Immature natural killer cell (primary cell): Measurements from ENCODE around the gene LRCH1. TPM values are rescaled to one million over a fixed set of nuclear protein-coding genes. Genes with fewer than 3 reads are reported as not detected.

ENCODE experiments used
- DNase-seq, 3 donors: peaks; one replicate each; pipeline ENCODE4 v3.0.0; 2022; ENCODE audit warnings: mixed read lengths in 1 of 3
- H3K27ac Mint-ChIP-seq, 6 donors: one replicate each; pipeline ENCODE4 v1.8.0; 2020; ENCODE audit warnings: mixed read lengths in 6 of 6, mild to moderate bottlenecking in 5 of 6, inconsistent platforms in 4 of 6, moderate library complexity in 3 of 6
- H3K27me3 Mint-ChIP-seq, 3 donors: one replicate each; pipeline ENCODE4 v1.8.0; 2020 to 2021; ENCODE audit warnings: low read depth in 3 of 3, mild to moderate bottlenecking in 3 of 3, mixed read lengths in 3 of 3, moderate library complexity in 3 of 3, inconsistent platforms in 1 of 3
- H3K36me3 Mint-ChIP-seq, 3 donors: one replicate each; pipeline ENCODE4 v1.8.0; 2020; ENCODE audit warnings: mixed read lengths in 3 of 3, inconsistent platforms in 2 of 3, mild to moderate bottlenecking in 2 of 3
- H3K4me1 Mint-ChIP-seq, 2 donors: one replicate each; pipeline ENCODE4 v1.8.0; 2020; ENCODE audit warnings: inconsistent platforms in 2 of 2, mild to moderate bottlenecking in 2 of 2, mixed read lengths in 2 of 2, moderate library complexity in 1 of 2
- H3K4me3 Mint-ChIP-seq, 5 donors: one replicate each; pipeline ENCODE4 v1.8.0; 2020; ENCODE audit warnings: mild to moderate bottlenecking in 5 of 5, mixed read lengths in 5 of 5, inconsistent platforms in 3 of 5, moderate library complexity in 3 of 5
- H3K9me3 Mint-ChIP-seq, 6 donors: one replicate each; pipeline ENCODE4 v1.8.0; 2020; ENCODE audit warnings: mild to moderate bottlenecking in 6 of 6, mixed read lengths in 6 of 6, inconsistent platforms in 4 of 6, moderate library complexity in 3 of 6
- polyA plus RNA-seq, 3 donors: library from polyadenylated mRNA; unstranded; fragments of 300-500 nt; fragmentation: Illumina TruSeq; gene quantifications; one replicate each; pipeline ENCODE4 v1.2.3, GENCODE V29; 2021

Gene LRCH1
- polyA plus RNA-seq, 3 donors from 2014 or later: 3.0 to 6.6 (median 5.5) TPM

GRCh38 chr13:46624353-46624752 is 71.4 kb downstream of the LRCH1 start:
- no peak for DNase-seq
- Mint-ChIP-seq H3K9me3 (no peaks in the 10 kb centered on the region), H3K27ac (peak overlapping the region in 1 of 6 donors; percentile 43), H3K4me3 (no peak overlapping the region), H3K27me3 (no peaks in the 10 kb centered on the region), H3K36me3 (no peaks in the 10 kb centered on the region), H3K4me1 (peaks cover 46 to 74% of the 10 kb centered on the region in 2 donors)

GRCh38 chr13:46624821-46625220 is 71.9 kb downstream of the LRCH1 start:
- DNase-seq: no peak
- no peaks in the 10 kb centered on the region for H3K36me3 Mint-ChIP-seq
- no peak overlapping the region for H3K27ac Mint-ChIP-seq
- peaks cover 48 to 75% of the 10 kb centered on the region in 2 donors for H3K4me1 Mint-ChIP-seq
- H3K4me3 Mint-ChIP-seq: no peak overlapping the region
- no peaks in the 10 kb centered on the region for H3K9me3 Mint-ChIP-seq
- H3K27me3 Mint-ChIP-seq: no peaks in the 10 kb centered on the region

DNA sequence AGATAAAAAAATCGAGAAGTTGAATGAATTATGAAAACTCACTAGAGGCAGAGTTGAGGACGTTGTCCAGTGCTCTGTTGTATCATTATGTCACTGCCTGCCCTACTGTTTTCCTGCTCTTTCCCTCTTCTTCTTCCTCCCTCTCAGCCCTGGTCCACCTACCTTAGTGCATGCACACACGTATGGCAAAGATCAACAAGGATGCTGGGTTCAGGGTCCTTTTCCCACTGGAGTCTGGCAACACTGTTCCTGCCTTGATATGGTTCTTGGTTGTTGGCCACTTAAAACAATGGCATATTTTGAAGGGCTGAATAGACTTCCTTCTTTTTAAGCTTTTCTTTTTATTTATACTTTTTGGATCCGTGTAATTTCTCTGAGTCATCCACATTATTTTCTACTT is 74.5 kb downstream of the LRCH1 start:
- H3K27me3 Mint-ChIP-seq: no peaks in the 10 kb centered on the region
- no peak for DNase-seq
- no peaks in the 10 kb centered on the region for H3K36me3 Mint-ChIP-seq
- peak overlapping the region in 1 of 6 donors; percentile 13 for H3K27ac Mint-ChIP-seq
- H3K4me3 Mint-ChIP-seq: no peak overlapping the region
- H3K9me3 Mint-ChIP-seq: no peaks in the 10 kb centered on the region
- H3K4me1 Mint-ChIP-seq: peaks cover 59 to 86% of the 10 kb centered on the region in 2 donors

GRCh38 chr13:46628622-46629365 is 75.8 kb downstream of the LRCH1 start:
- no peak overlapping the region for H3K4me3 Mint-ChIP-seq
- no peak for DNase-seq
- peak overlapping the region in 2 of 6 donors; percentile 58 to 68 for H3K27ac Mint-ChIP-seq
- peaks cover 60 to 86% of the 10 kb centered on the region in 2 donors for H3K4me1 Mint-ChIP-seq
- H3K36me3 Mint-ChIP-seq: no peaks in the 10 kb centered on the region
- no peaks in the 10 kb centered on the region for H3K9me3 Mint-ChIP-seq
- H3K27me3 Mint-ChIP-seq: no peaks in the 10 kb centered on the region

DNA sequence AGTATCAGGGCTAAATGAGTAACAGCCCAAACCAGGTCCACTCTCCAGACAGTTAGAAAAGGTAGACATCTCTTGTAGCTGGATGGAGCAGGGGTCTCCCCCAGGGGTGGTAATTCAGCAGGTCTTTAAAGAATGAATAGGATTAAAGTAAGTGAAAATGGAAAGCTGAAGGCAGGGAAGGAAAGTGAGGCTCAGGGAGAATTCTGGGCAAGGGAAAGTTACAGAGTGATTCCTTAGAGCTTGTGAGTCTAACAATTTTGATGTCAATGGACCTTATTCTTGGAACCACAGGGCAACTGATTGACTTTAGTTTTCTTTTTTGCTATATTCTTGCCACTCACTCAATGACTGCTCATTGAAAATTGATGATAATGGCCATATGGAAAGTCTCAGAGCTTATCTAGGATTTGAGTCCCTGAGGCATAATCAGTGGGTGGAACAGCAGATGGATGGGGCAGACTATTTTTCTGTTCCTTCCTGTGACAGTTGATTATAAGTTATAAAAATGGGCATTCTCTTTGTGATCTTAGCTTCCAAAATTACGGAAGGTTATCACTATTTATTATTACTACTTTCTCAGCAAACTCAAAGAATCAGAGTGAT is 76.9 kb downstream of the LRCH1 start:
- DNase-seq: no peak
- Mint-ChIP-seq H3K36me3 (peaks cover 0 to 5% (median 3%) of the 10 kb centered on the region in 3 donors), H3K27ac (peak overlapping the region in 5 of 6 donors; percentile 20 to 76 (median 64)), H3K9me3 (no peaks in the 10 kb centered on the region), H3K4me1 (peaks cover 61 to 88% of the 10 kb centered on the region in 2 donors), H3K27me3 (peaks cover 0 to 2% (median 0%) of the 10 kb centered on the region in 3 donors), H3K4me3 (peak overlapping the region in 1 of 5 donors; percentile 26)

GRCh38 chr13:46630431-46631178 is 77.6 kb downstream of the LRCH1 start:
- Mint-ChIP-seq H3K4me3 (peak overlapping the region in 4 of 5 donors; percentile 8 to 58 (median 13)), H3K9me3 (no peaks in the 10 kb centered on the region)

DNA sequence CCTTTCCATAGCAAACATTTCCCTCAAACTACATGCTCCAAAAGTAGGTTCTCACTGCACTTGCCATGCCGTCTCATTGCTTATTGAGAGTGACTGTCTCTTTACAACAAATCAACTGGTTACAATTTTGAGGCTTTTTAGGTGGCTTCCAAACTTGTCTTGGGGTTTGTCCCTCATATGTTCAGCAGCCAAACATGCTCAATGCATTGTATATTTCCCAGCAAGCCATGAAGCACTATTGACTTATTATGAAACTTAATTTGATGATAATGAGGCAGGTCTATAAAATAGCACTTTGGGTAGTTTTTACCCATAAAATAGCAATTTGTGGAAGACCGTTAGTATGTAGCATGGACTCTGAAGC is 78.2 kb downstream of the LRCH1 start:
- no peak for DNase-seq
- peaks cover 51 to 85% of the 10 kb centered on the region in 2 donors for H3K4me1 Mint-ChIP-seq
- H3K27ac Mint-ChIP-seq: peak overlapping the region; percentile 4 to 76 (median 66)
- no peaks in the 10 kb centered on the region for H3K9me3 Mint-ChIP-seq
- peak overlapping the region in 4 of 5 donors; percentile 8 to 58 (median 13) for H3K4me3 Mint-ChIP-seq
- peaks cover 0 to 2% (median 0%) of the 10 kb centered on the region in 3 donors for H3K27me3 Mint-ChIP-seq
- H3K36me3 Mint-ChIP-seq: peaks cover 0 to 5% (median 3%) of the 10 kb centered on the region in 3 donors

More at GRCh38 chr13:46630431-46631178, 77.6 kb downstream of the LRCH1 start:
- Mint-ChIP-seq H3K27me3 (peaks cover 0 to 2% (median 0%) of the 10 kb centered on the region in 3 donors), H3K4me1 (peaks cover 55 to 85% of the 10 kb centered on the region in 2 donors), H3K27ac (peak overlapping the region; percentile 4 to 76 (median 66)), H3K36me3 (peaks cover 0 to 5% (median 3%) of the 10 kb centered on the region in 3 donors)
- DNase-seq: no peak

- DNase-seq: no peak
- Mint-ChIP-seq H3K4me3 (no peak overlapping the region), H3K4me1 (peaks cover 52 to 85% of the 10 kb centered on the region in 2 donors), H3K27me3 (peaks cover 0 to 2% (median 2%) of the 10 kb centered on the region in 3 donors), H3K9me3 (peaks cover 0 to 1% (median 0%) of the 10 kb centered on the region in 6 donors), H3K27ac (no peak overlapping the region), H3K36me3 (peaks cover 0 to 14% (median 3%) of the 10 kb centered on the region in 3 donors)
Measured at GRCh38 chr13:46632176-46632575, 79.2 kb downstream of the LRCH1 start.

DNA sequence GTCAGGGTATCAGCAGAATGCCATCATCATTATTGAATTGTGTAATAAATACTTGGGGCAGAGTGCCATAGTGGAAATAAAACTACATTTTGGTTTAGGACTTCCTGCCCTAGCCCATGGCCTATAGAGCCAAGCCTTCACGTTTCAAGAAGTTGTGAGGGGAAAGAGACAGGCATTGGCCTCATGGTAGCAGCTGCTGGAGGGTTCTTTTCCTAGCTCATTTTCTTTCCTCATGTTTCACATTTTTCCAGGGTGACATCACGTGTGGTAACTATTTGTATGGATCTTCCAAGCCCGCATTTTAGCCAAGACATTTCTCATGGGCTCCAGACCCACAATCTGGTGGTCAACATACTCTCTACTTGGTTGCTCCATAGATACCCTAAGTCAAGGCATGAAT is 80.4 kb downstream of the LRCH1 start:
- H3K27ac Mint-ChIP-seq: peak overlapping the region in 1 of 6 donors; percentile 54
- no peak overlapping the region for H3K4me3 Mint-ChIP-seq
- H3K36me3 Mint-ChIP-seq: peaks cover 0 to 15% (median 3%) of the 10 kb centered on the region in 3 donors
- no peak for DNase-seq
- H3K9me3 Mint-ChIP-seq: peaks cover 0 to 1% (median 0%) of the 10 kb centered on the region in 6 donors
- H3K4me1 Mint-ChIP-seq: peaks cover 52 to 82% of the 10 kb centered on the region in 2 donors
- H3K27me3 Mint-ChIP-seq: peaks cover 0 to 2% (median 2%) of the 10 kb centered on the region in 3 donors

DNA sequence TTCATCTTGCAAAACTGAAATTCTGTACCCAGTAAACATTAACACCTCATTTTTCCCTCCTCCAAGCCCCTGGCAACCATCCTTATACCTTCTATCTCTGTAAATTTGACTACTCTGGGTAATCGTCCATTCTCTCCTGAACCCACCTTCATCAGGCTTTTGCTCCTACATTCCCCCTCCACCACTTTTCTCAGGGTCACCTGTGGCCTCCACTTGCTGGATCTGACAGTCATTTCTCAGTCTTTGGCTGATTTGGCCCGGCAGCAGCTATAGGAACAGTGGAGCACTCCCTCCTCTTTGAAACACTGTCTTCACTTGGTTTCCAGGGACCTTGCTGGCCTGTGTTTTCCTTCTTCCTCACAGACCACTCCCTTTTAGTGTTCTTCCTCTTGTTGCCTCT is 83.5 kb downstream of the LRCH1 start:
- Mint-ChIP-seq H3K27ac (no peak overlapping the region), H3K27me3 (peaks cover 0 to 3% (median 2%) of the 10 kb centered on the region in 3 donors), H3K36me3 (peaks cover 0 to 15% (median 3%) of the 10 kb centered on the region in 3 donors), H3K4me3 (no peak overlapping the region), H3K9me3 (peaks cover 0 to 1% (median 0%) of the 10 kb centered on the region in 6 donors), H3K4me1 (peaks cover 50 to 88% of the 10 kb centered on the region in 2 donors)
- DNase-seq: no peak

- Mint-ChIP-seq H3K9me3 (peaks cover 0 to 1% (median 0%) of the 10 kb centered on the region in 6 donors), H3K36me3 (peaks cover 0 to 15% (median 3%) of the 10 kb centered on the region in 3 donors), H3K4me1 (peaks cover 50 to 88% of the 10 kb centered on the region in 2 donors), H3K27ac (no peak overlapping the region), H3K4me3 (no peak overlapping the region), H3K27me3 (peaks cover 0 to 4% (median 2%) of the 10 kb centered on the region in 3 donors)
- no peak for DNase-seq
Measured at GRCh38 chr13:46637213-46637612, 84.2 kb downstream of the LRCH1 start.

GRCh38 chr13:46638262-46638661 is 85.3 kb downstream of the LRCH1 start:
- no peak for DNase-seq
- H3K4me1 Mint-ChIP-seq: peaks cover 49 to 84% of the 10 kb centered on the region in 2 donors
- peaks cover 0 to 15% (median 3%) of the 10 kb centered on the region in 3 donors for H3K36me3 Mint-ChIP-seq
- no peak overlapping the region for H3K27ac Mint-ChIP-seq
- H3K4me3 Mint-ChIP-seq: no peak overlapping the region
- peaks cover 0 to 1% (median 0%) of the 10 kb centered on the region in 6 donors for H3K9me3 Mint-ChIP-seq
- H3K27me3 Mint-ChIP-seq: peaks cover 0 to 4% (median 2%) of the 10 kb centered on the region in 3 donors
